GM18508 (cell line): ENCODE data around the gene PRR18.

Experiments used
- ATAC-seq: cut with Tn5 transposase; IDR thresholded peaks from one replicate; pipeline ENCODE4 v1.9.1; 2021; ENCODE audit warnings: moderate number of reproducible peaks; ENCODE audit not compliant: insufficient read depth, unreplicated experiment

Gene PRR18

DNA sequence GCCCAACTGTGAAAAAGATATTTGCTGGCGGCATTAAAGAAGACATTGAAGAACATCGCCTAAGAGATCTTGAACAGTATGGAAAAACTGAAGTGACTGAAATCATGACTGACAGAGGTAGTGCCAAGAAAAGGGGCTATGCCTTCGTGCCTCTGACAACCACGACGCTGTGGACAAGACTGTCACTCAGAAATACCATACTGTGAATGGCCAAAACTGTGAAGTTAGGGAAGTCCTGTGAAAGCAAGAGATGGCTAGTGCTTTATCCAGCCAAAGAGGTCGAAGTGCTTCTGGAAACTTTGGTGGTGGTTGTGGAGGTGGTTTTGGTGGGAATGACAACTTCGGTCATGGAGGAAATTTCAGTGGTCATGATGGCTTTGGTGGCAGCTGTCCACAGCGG lies 26.7 kb upstream of the PRR18 start:
- ATAC-seq: no peak

DNA sequence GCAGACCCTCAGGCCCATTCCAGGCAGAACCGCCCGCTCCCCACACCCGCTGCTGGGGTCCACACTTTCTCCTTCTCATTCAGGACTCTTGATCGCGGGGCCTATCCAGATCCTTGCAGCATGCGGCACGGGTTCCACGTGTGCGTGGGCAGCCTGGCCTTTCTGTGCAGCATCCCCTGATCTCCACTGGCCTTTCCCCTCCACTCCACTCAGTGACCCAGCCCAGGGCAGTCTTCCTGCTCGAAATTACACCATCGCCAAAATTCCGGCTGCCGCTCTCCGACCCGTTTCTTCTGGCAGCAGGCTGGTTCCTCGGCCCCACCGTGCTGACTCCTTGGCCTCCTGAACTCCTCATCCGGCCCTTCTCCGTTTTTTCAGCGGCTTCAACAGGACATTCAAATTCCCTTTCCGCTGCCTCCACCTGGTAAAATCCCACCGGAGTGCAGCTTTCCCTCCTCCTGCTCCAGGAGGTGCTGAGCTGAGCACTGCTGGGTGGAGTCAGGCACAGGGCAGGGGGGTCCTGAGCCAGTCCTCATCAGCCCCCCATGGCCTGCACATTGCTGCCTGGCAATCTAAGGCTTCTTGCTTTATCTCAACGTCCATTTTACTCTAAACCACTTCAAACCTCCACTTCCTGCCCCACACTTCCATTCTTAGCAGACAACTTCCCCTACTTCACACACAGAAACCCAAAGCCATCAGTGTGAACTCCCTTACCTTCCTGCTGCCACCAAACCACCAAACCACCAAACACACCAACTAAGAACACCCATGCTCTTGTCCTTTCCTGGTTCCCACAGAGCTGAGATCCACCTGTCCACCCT lies 25.2 kb upstream of the PRR18 start:
- ATAC-seq: peak; percentile 61

- ATAC-seq: no peak
These were observed 23.6 kb upstream of the PRR18 start for GRCh38 chr6:166331503-166332415.

- ATAC-seq: no peak
These were observed 22.4 kb upstream of the PRR18 start for GRCh38 chr6:166330612-166331011.

DNA sequence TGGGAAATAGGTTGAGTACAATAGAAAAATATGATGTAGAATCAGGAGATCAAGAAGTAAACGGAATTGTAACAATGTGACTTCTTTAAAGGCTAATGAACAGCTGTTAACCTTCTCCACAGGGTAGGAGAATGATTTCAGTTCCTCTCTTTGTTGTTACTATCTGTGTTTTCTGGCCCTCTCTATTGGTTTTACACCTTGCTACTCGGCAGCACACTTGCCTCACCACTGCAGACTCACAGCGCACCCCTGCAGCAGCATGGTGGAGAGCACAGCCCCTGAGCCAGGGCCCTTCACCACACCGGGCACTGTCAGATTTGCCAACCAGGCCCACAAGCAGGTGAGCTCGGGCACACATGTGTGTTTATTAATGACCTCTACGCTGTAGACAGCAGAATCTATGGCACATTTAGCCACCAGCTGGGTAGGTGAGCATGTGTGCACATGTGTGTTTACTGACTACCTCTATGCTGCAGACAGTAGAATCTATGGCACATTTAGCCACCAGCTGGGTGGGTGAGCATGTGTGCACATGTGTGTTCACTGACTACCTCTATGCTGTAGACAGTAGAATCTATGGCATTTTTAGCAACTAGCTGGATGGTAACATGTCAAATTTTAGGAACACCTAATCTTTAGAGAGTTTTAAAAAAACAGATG lies 17.3 kb upstream of the PRR18 start:
- peak; percentile 61 for ATAC-seq

GRCh38 chr6:166323395-166323794 lies 15.2 kb upstream of the PRR18 start:
- ATAC-seq: no peak

GRCh38 chr6:166318649-166319600 lies 10.7 kb upstream of the PRR18 start:
- ATAC-seq: no peak

GRCh38 chr6:166318227-166318626 lies 10.0 kb upstream of the PRR18 start:
- ATAC-seq: no peak

- no peak for ATAC-seq
These were observed 9.3 kb upstream of the PRR18 start for GRCh38 chr6:166317261-166318212.

DNA sequence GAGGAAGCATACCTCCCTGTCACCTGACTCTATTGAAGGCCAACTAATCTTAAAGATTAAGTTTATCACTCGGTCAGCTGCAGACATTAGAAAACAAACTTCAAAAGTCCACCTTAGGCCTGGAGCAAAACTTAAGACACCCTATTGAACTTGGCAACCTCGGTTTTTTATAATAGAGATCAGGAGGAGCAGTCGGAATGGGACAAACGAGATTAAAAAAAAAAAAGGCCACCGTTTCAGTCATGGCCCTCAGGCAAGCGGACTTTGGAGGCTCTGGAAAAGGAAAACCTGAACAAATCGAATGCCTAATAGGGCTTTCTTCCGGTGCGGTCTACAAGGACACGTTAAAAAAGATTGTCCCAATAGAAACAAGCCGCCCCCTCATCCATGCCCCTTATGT lies 7.2 kb upstream of the PRR18 start:
- no peak for ATAC-seq

GRCh38 chr6:166314454-166314853 lies 6.3 kb upstream of the PRR18 start:
- no peak for ATAC-seq

- ATAC-seq: peak; percentile 58
These were observed 5.3 kb upstream of the PRR18 start for GRCh38 chr6:166313255-166314070.

DNA sequence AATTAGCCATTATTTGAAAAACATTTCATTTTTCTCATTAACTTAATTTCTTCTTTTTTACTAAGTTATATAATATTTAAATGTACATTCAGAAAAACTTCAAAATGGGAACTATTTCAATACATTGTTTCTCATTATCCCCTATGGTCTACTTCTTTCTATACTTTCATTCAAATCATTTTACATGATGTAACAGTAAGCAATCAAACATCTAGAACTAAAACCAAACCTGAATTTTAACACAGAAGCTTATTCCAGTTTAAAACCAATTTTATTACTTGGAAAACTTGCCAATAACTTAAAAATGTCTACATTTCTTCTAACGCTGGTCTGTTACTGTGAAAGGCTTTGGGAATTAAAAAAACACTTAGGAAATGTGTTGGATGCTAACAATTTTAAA lies 4.6 kb upstream of the PRR18 start:
- ATAC-seq: no peak

DNA sequence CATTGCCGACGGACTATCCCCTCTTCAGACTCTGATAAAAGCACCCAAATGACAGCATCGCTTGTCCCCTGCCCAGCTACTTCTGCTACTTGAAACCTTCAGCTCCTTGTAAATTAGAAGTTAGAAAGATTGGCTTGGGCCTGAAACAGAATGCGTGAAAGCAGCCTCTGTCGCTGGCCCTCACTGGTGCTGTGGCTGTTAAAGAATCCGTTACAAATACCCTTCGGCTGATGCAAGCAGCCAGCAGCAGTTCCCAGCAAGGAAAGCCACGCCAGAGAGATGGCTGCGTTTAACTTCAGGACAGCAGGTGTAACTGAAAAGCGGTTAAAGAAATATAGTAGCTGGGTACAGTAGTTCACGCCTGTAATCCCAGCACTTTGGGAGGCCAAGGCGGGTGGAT lies 2.4 kb upstream of the PRR18 start:
- ATAC-seq: no peak

DNA sequence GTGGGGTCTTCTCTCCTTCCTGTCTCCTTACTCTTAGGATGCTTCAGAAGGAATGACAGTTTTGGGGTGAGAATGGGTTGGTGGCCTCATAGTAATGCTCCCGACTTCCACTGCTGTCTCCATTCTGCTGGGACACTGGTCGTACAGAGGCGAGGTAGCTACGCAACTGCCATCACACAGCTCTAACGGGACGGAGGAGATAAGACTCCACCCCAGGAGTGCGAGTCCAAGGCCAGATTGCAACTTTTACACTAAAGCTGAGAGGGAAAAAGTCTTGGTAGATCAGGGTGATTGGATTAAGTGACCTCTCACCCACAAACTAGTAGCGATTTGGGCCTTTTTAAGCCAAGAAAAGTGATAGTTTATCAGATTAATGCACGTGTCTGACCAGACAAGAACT lies 1.8 kb upstream of the PRR18 start:
- no peak for ATAC-seq

DNA sequence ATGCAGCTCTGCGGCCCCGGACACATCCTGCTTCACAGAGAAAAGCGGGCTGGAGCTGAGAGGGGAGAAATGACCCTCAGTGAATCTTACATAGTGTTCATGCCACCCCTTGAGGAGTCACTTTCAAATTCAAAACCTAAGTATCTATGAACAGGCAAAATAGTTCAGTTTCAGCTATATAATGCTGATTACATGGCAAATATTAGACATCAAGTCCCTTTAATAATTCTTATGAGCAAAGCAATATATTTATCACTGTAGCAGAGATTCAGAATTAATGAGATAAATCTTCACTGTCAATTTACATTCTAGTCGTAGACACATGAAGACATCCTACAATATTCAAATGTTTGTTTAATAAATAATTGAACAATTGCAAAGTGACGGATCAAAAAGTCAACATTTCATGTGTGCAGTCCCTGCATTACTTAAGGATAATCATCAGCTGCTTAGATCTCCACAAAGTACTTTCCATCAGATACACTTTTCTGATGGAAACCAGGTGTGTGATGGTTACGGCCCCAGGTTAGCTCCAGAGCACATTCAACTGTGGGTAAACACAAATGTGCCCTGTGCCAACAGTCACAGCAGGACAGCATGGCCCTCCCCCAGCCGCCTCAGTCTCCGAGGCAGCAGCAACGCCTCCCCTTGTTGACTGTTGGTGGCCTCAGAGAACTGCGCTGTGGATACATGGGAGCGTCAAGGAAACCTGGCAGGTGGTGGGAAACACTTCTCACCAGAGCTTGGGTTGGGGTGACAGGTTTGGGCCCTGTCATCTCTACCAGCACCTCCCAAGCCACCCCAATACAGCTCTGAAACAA lies 787 bp upstream of the PRR18 start:
- no peak for ATAC-seq
